GM12872 (cell line): ENCODE results near the gene CLEC11A.

ENCODE experiments used
- TF ChIP-seq, protein P1 (sequence below): IDR thresholded peaks from 3 replicates; pipeline ENCODE4 v1.5.1; 2011; ENCODE audit warnings: low read depth, mild to moderate bottlenecking, low read length, moderate library complexity; ENCODE audit not compliant: insufficient read depth

The CLEC11A gene

DNA sequence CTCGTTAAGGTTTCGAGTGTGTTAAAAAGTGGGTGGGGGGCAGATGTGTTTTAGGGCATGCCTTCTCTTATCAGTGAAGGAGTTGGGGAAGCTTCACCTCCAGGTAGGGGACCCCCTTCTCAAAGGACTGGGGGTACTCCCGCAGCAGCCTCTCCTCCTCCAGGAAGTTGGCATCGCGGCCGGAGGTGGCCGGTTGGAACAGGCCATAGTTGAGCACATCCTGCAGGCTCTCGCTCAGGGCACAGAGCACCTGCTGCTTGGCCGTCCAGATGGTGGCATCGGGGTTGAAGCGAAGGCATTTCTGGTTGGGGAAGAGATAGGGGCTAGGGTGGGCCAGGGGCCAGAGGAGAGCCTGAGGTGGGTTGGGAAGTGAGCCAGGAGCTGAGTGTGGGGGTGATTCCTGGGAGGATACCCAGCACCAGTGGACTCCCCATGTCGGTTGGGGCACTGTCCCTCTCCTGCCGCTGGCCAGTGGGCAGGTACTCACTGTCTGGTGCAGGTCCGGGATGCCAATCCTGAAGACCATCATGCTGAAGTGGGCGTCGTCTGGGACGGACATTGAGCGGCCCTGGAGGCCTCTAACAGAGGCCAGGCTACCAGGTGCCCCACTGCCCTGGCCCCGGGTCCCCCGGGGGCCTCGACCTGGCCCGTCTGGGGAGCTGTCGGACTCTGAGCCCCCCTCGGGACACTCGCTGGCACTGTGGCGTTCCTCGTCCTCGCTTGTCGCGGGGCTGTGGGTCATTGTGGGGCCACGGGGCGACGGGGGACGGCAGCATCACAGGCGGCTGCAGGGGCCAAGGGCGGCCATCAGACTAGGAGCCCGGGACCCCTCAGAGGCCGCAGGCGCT, 6.8 kb upstream of the CLEC11A start:
- TF ChIP-seq, protein P1, sequence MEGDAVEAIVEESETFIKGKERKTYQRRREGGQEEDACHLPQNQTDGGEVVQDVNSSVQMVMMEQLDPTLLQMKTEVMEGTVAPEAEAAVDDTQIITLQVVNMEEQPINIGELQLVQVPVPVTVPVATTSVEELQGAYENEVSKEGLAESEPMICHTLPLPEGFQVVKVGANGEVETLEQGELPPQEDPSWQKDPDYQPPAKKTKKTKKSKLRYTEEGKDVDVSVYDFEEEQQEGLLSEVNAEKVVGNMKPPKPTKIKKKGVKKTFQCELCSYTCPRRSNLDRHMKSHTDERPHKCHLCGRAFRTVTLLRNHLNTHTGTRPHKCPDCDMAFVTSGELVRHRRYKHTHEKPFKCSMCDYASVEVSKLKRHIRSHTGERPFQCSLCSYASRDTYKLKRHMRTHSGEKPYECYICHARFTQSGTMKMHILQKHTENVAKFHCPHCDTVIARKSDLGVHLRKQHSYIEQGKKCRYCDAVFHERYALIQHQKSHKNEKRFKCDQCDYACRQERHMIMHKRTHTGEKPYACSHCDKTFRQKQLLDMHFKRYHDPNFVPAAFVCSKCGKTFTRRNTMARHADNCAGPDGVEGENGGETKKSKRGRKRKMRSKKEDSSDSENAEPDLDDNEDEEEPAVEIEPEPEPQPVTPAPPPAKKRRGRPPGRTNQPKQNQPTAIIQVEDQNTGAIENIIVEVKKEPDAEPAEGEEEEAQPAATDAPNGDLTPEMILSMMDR, result no peak

DNA sequence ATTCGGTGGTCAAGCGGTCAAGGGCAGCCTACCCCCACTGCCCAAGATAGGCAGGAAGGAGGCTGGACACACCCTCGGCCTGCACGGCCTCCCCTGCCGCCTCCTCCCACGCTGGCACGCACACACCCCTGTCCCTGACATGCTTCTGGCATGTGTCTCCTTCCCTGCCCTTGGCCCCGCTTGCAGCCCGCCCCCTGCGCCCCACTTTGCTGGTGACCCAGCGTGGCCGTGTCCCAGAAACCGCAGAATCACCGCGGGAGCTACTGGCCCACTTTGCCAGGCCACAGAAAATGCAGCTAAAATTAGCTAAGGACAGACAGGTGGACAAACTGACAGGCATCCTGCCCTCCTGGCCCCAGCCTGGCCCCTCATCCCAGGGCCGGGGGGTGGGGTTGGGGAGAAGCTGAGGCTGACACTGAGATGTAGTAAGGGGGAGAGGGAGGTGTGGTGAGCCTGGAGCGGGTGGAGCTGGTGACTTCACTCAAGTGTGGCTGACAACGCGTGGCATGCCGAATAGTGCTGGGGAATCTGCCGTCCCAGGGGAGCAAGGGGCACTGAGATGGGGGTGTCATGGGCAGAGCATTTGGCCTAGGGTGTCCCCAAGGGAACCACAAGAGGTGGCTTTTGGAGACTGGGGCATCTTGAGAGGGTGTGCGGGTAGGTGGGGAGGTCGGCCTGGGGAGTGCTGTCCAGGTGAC, 6.0 kb upstream of the CLEC11A start:
- TF ChIP-seq, protein P1, result no peak

DNA sequence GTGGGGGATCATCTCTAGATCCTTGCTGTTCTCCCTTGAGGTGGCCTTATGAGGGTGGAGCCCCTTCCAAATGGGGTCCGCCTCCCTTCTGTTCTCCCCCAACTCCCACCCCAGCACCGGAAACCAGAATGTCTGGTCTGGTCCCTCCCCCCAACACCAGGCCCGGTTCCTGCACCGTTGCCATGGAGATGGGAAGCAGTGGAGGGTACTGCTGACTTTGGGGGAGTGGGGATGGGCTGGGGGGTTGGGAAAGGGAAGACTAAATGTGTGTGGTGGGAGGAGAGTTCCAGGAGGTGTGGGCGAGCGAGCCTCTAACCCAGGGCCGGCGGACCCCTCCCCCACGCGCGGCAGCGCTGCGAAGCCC, 5.3 kb upstream of the CLEC11A start:
- TF ChIP-seq, protein P1, result no peak

DNA sequence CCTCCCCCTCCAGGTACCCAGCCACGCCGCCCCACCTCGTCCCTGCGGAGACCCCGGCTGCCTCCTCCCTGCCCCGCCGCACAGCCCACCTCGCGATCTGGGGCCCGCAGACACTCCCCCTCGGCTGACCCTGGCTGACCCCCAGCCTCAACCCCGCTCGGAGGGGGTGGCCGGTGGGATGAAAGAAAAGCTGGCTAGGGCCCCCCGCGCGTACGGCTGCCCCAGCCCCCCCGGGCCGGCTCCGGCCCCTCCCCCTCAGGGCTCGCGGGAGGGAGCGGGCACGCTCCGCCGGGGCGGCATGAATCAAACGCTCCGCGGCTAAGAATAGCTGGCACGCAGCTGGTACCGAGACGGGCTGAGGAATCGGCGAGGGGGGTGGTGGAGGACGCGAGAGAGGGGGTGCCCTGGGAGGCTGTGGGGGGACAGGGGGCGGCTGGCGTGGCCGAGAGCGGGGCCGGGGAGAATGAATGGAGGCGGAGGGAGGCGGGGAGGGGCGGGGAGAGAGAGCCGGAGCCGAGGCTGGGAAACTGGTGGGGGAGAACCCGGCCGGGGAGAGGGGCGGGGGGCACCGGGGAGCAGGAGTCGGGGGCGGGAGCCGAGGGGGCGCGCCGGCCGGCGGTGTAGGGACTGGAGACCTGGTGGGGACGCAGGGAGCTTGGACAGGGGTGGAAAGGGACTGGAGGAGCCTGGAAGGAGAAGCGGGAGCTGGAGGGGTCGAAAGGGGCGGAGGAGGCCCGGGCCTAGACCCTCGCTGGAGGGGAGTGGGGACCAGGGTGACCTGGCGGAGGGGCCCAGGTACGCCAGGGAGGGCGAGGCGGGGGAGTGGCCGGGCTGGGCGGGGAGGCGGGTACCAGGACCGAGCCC, 4.7 kb upstream of the CLEC11A start:
- TF ChIP-seq, protein P1, result no peak

DNA sequence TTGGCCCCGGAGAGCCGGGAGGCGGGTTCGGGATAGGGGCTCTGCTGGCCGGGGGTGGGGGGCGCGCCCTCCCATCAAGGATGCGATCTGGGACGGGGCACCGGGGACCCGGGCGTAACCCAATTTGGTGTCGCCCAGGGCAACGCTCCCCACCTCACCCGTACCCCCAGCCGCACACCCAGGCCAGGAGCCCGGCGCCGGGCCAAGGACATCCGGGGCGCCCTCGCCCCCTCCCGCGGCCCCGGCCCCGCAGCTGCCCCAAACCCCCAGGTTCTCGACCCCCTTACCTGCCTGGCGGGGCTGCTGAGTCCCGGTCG, 4.1 kb upstream of the CLEC11A start:
- TF ChIP-seq, protein P1, result no peak

DNA sequence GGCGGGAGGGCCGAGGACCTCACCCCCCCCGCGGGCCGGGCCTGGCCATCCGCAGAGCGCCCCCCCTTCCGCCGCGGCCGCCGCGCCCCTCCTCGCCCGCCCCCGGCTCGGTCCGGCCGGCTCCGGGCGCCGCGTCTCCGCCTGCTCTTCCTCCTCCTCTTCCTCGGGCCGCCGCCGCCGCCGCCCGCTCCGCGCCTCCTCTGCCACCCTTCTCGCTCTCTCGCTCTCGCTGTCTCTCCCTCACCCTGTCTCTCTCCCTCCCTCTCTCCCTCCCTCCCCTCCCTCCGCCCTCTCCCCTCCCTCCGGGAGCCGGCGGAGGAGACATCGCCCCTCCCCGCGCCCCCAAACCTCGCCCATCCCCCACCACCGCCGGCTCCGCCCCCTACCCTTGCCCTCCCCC, 3.6 kb upstream of the CLEC11A start, which contains the start of gene SHANK1:
Gene SHANK1 (minus strand): TSS at position 237 of the 400 bp plus-strand sequence. CDS start 2,883 bp downstream, outside the sequence.
- TF ChIP-seq, protein P1, result no peak
